HEK293 (cell line): ENCODE measurements around the gene ETNK2.

ENCODE experiments used
- CTCF ChIA-PET: fragments of 350-600 bp; formaldehyde crosslinking; extraction: SDS; loops from one replicate; lab custom pipeline; 2021; ENCODE audit warnings: antibody characterized with exemption; lab: Yijun Ruan, JAX
- POLR2A ChIA-PET: fragments of 300-600 bp; formaldehyde crosslinking; extraction: SDS; loops from one replicate; lab custom pipeline; 2020; ENCODE audit warnings: antibody characterized with exemption, inconsistent platforms; lab: Yijun Ruan, JAX
- H3K27ac ChIP-seq: fragments of 200-500 bp; sonication (Bioruptor generic); 2 replicates; pipeline ENCODE4 v1.5.1; 2014; ENCODE audit warnings: low read depth, low read length, control low read depth, inconsistent platforms; ENCODE audit errors: extremely low read depth
- H3K36me3 ChIP-seq, 2 experiments: fragments of 200-500 bp in 1 of 2; sonication (Bioruptor generic) in 1 of 2; 1 replicate in 1 of 2; 2 replicates in 1 of 2; pipeline ENCODE4 v1.5.1; 2014 to 2017; ENCODE audit warnings: inconsistent platforms in 2 of 2, low read length in 2 of 2; ENCODE audit not compliant: control insufficient read depth in 2 of 2, insufficient read depth in 1 of 2
- H3K4me1 ChIP-seq: fragments of 200-500 bp; sonication (Bioruptor generic); 2 replicates; pipeline ENCODE4 v1.5.1; 2014; ENCODE audit warnings: mild to moderate bottlenecking, low read length, inconsistent platforms; ENCODE audit not compliant: control insufficient read depth, insufficient read depth
- H3K4me3 ChIP-seq: 2 replicates; pipeline ENCODE4 v1.5.1; 2011; ENCODE audit warnings: low read depth, mild to moderate bottlenecking, control low read depth, low read length, moderate library complexity
- H3K9me3 ChIP-seq: fragments of 200-500 bp; sonication (Bioruptor generic); 2 replicates; pipeline ENCODE4 v1.5.1; 2014; ENCODE audit warnings: low read depth, low read length, inconsistent platforms; ENCODE audit not compliant: control insufficient read depth, insufficient read depth
- IKZF3 ChIP-seq: fragments of 450-650 bp; IDR thresholded peaks from 2 replicates; pipeline ENCODE4 v1.5.0; 2018; ENCODE audit warnings: missing biosample characterization, mild to moderate bottlenecking, missing genetic modification characterization, moderate library complexity
- KLF1 ChIP-seq: fragments of 450-650 bp; formaldehyde crosslinking; IDR thresholded peaks from 2 replicates; pipeline ENCODE4 v1.5.1; 2016; ENCODE audit warnings: missing biosample characterization, missing genetic modification characterization
- PRDM1 ChIP-seq: fragments of 450-650 bp; formaldehyde crosslinking; IDR thresholded peaks from 2 replicates; pipeline ENCODE4; 2016; ENCODE audit warnings: missing biosample characterization, missing genetic modification characterization
- PRDM2 ChIP-seq: fragments of 450-650 bp; formaldehyde crosslinking; IDR thresholded peaks from 2 replicates; pipeline ENCODE4 v1.5.1; 2016; ENCODE audit warnings: missing biosample characterization, missing genetic modification characterization, borderline replicate concordance
- SP7 ChIP-seq: fragments of 450-650 bp; formaldehyde crosslinking; IDR thresholded peaks from 2 replicates; pipeline ENCODE4 v1.5.1; 2016; ENCODE audit warnings: missing biosample characterization, missing genetic modification characterization
- TSHZ1 ChIP-seq: fragments of 450-650 bp; formaldehyde crosslinking; IDR thresholded peaks from 2 replicates; pipeline ENCODE4 v1.5.1; 2016; ENCODE audit warnings: missing biosample characterization, missing genetic modification characterization, borderline replicate concordance
- ZBTB7A ChIP-seq: fragments of 450-650 bp; formaldehyde crosslinking; IDR thresholded peaks from 2 replicates; pipeline ENCODE4 v1.5.1; 2016; ENCODE audit warnings: low read depth, missing biosample characterization, missing genetic modification characterization
- ZFP3 ChIP-seq: fragments of 450-650 bp; formaldehyde crosslinking; IDR thresholded peaks from 2 replicates; pipeline ENCODE4 v1.5.1; 2016; ENCODE audit warnings: low read depth, missing biosample characterization, missing genetic modification characterization
- ZNF274 ChIP-seq, 2 experiments: fragments of 200-500 bp in 1 of 2; fragments of 450-650 bp in 1 of 2; sonication (Bioruptor generic) in 1 of 2; formaldehyde crosslinking in 1 of 2; IDR thresholded peaks; 2 replicates each; pipeline versions ENCODE4 v1.5.1 to v1.6.1; 2014 to 2016; ENCODE audit warnings: borderline replicate concordance in 1 of 2, inconsistent platforms in 1 of 2, low read length in 1 of 2, missing biosample characterization in 1 of 2, missing genetic modification characterization in 1 of 2
- ZNF354C ChIP-seq: fragments of 450-650 bp; formaldehyde crosslinking; IDR thresholded peaks from 2 replicates; pipeline ENCODE4 v1.5.1; 2016; ENCODE audit warnings: missing biosample characterization, missing genetic modification characterization, low read depth, borderline replicate concordance
- ZNF394 ChIP-seq: fragments of 450-650 bp; formaldehyde crosslinking; IDR thresholded peaks from 2 replicates; pipeline ENCODE4 v1.5.1; 2016; ENCODE audit warnings: missing biosample characterization, missing genetic modification characterization, mild to moderate bottlenecking, moderate library complexity, borderline replicate concordance
- ZNF404 ChIP-seq: fragments of 450-650 bp; formaldehyde crosslinking; IDR thresholded peaks from 2 replicates; pipeline ENCODE4 v1.5.1; 2017; ENCODE audit warnings: missing biosample characterization, missing genetic modification characterization
- ZNF473 ChIP-seq: fragments of 450-650 bp; formaldehyde crosslinking; IDR thresholded peaks from 2 replicates; pipeline ENCODE4 v1.5.1; 2017; ENCODE audit warnings: missing biosample characterization, missing genetic modification characterization
- ZNF596 ChIP-seq: fragments of 450-650 bp; IDR thresholded peaks from 2 replicates; pipeline ENCODE4 v1.5.0; 2018; ENCODE audit warnings: missing biosample characterization, mild to moderate bottlenecking, missing genetic modification characterization, moderate library complexity
- ZNF660 ChIP-seq: fragments of 450-650 bp; IDR thresholded peaks from 2 replicates; pipeline ENCODE4 v1.5.1; 2018; ENCODE audit warnings: missing biosample characterization, mild to moderate bottlenecking, missing genetic modification characterization
- TF ChIP-seq, protein P1 (sequence below): fragments of 450-650 bp; formaldehyde crosslinking; IDR thresholded peaks from 2 replicates; pipeline ENCODE4 v1.5.1; 2016; ENCODE audit warnings: missing biosample characterization, missing genetic modification characterization
- TF ChIP-seq, protein P2 (sequence below): fragments of 450-650 bp; formaldehyde crosslinking; IDR thresholded peaks from 2 replicates; pipeline ENCODE4 v1.5.0; 2017; ENCODE audit warnings: missing biosample characterization, missing genetic modification characterization, borderline replicate concordance
- TF ChIP-seq, protein P3 (sequence below): fragments of 450-650 bp; formaldehyde crosslinking; IDR thresholded peaks from 2 replicates; pipeline ENCODE4 v1.5.1; 2016; ENCODE audit warnings: missing biosample characterization, missing genetic modification characterization

ETNK2 gene

GRCh38 chr1:204083491-204083890 is 68.4 kb downstream of the ETNK2 start:
- Histone ChIP-seq H3K4me3 (no peak overlapping the region), H3K4me1 (peaks cover 25% of the 10 kb centered on the region), H3K27ac (no peak overlapping the region), H3K9me3 (no peaks in the 10 kb centered on the region), H3K36me3 (no peaks in the 10 kb centered on the region)
- CTCF ChIA-PET: no interaction called here
- POLR2A ChIA-PET: no interaction called here
- TF ChIP-seq PRDM2 (no peak), ZBTB7A (no peak), KLF1 (tag by site-specific recombination) (no peak), SP7 (tag by site-specific recombination) (no peak), ZNF394 (tag by site-specific recombination) (no peak), ZNF404 (tag by site-specific recombination) (no peak), ZFP3 (no peak), ZNF473 (tag by site-specific recombination) (no peak), PRDM1 (tag by site-specific recombination) (no peak), IKZF3 (tag by site-specific recombination) (no peak), ZNF354C (tag by site-specific recombination) (no peak), TSHZ1 (tag by site-specific recombination) (no peak), ZNF596 (tag by site-specific recombination) (no peak), ZNF660 (no peak), ZNF274 (IDR thresholded peaks at IDR 0.05; ENCODE audit: low read length) (no peak), ZNF274 (tag by site-specific recombination; IDR thresholded peaks at IDR 0.05; ENCODE audit: borderline replicate concordance) (no peak)
- TF ChIP-seq, protein P1, sequence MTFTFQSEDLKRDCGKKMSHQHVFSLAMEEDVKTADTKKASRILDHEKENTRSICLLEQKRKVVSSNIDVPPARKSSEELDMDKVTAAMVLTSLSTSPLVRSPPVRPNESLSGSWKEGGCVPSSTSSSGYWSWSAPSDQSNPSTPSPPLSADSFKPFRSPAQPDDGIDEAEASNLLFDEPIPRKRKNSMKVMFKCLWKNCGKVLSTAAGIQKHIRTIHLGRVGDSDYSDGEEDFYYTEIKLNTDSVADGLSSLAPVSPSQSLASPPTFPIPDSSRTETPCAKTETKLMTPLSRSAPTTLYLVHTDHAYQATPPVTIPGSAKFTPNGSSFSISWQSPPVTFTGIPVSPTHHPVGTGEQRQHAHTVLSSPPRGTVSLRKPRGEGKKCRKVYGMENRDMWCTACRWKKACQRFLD: no peak
- TF ChIP-seq, protein P2, sequence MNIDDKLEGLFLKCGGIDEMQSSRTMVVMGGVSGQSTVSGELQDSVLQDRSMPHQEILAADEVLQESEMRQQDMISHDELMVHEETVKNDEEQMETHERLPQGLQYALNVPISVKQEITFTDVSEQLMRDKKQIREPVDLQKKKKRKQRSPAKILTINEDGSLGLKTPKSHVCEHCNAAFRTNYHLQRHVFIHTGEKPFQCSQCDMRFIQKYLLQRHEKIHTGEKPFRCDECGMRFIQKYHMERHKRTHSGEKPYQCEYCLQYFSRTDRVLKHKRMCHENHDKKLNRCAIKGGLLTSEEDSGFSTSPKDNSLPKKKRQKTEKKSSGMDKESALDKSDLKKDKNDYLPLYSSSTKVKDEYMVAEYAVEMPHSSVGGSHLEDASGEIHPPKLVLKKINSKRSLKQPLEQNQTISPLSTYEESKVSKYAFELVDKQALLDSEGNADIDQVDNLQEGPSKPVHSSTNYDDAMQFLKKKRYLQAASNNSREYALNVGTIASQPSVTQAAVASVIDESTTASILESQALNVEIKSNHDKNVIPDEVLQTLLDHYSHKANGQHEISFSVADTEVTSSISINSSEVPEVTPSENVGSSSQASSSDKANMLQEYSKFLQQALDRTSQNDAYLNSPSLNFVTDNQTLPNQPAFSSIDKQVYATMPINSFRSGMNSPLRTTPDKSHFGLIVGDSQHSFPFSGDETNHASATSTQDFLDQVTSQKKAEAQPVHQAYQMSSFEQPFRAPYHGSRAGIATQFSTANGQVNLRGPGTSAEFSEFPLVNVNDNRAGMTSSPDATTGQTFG (tag by site-specific recombination): no peak
- TF ChIP-seq, protein P3, sequence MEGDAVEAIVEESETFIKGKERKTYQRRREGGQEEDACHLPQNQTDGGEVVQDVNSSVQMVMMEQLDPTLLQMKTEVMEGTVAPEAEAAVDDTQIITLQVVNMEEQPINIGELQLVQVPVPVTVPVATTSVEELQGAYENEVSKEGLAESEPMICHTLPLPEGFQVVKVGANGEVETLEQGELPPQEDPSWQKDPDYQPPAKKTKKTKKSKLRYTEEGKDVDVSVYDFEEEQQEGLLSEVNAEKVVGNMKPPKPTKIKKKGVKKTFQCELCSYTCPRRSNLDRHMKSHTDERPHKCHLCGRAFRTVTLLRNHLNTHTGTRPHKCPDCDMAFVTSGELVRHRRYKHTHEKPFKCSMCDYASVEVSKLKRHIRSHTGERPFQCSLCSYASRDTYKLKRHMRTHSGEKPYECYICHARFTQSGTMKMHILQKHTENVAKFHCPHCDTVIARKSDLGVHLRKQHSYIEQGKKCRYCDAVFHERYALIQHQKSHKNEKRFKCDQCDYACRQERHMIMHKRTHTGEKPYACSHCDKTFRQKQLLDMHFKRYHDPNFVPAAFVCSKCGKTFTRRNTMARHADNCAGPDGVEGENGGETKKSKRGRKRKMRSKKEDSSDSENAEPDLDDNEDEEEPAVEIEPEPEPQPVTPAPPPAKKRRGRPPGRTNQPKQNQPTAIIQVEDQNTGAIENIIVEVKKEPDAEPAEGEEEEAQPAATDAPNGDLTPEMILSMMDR (tag by site-specific recombination): no peak
